ENCODE measurements around the gene C1R. TPM values are rescaled to one million over a fixed set of nuclear protein-coding genes. Genes with fewer than 3 reads are reported as not detected.

C1R gene
- total RNA-seq, 4 donors from 2014 or later: 68.5 to 154 (median 125) TPM

- Histone ChIP-seq H3K9me3 (no peaks in the 10 kb centered on the region), H3K27me3 (no peaks in the 10 kb centered on the region), H3K4me3 (no peak overlapping the region), H3K36me3 (no peaks in the 10 kb centered on the region), H3K27ac (peak overlapping the region; percentile 69 to 84 (median 75)), H3K4me1 (peaks cover 4 to 38% (median 5%) of the 10 kb centered on the region in 4 donors)
- in situ Hi-C loops (cut with MboI; ENCODE audit: low pct_ligation_motif_present in 1 of 4, low pct_unique_long_range_greater_than_20kb in 1 of 4, low sequenced_read_pairs in 3 of 4) (no loop called here), intact Hi-C loops (cut with DNase I; ENCODE audit: low total_unique reads) (no loop called here)
- DNase-seq: no peak
- WGBS, 2 donors (ENCODE audit: low coverage in 1 of 2): 89% methylated on average over 11 of the region's 11 CpGs; no CpG with 5 or more reads in 1 of the 2 donors
- TF ChIP-seq POLR2AphosphoS5 (IDR thresholded peaks at IDR 0.05) (no peak), CTCF (IDR thresholded peaks at IDR 0.05) (no peak), POLR2A (IDR thresholded peaks at IDR 0.05) (no peak), EP300 (IDR thresholded peaks at IDR 0.05; ENCODE audit: low read depth) (no peak)
Observed at GRCh38 chr12:7089196-7089871, 2.9 kb downstream of the C1R start.

GRCh38 chr12:7083125-7083524 lies 9.1 kb downstream of the C1R start:
- Histone ChIP-seq H3K27me3 (no peaks in the 10 kb centered on the region), H3K27ac (no peak overlapping the region), H3K9me3 (no peaks in the 10 kb centered on the region), H3K4me3 (no peak overlapping the region), H3K4me1 (peaks cover 0 to 11% (median 6%) of the 10 kb centered on the region in 4 donors), H3K36me3 (no peaks in the 10 kb centered on the region)
- DNase-seq: no peak
- TF ChIP-seq CTCF (IDR thresholded peaks at IDR 0.05): no peak
- no peak for TF ChIP-seq POLR2AphosphoS5 (IDR thresholded peaks at IDR 0.05)
- TF ChIP-seq EP300 (IDR thresholded peaks at IDR 0.05; ENCODE audit: low read depth): no peak
- TF ChIP-seq POLR2A (IDR thresholded peaks at IDR 0.05): no peak
- in situ Hi-C loops (cut with MboI; ENCODE audit: low pct_ligation_motif_present in 1 of 4, low pct_unique_long_range_greater_than_20kb in 1 of 4, low sequenced_read_pairs in 3 of 4): no loop called here
- intact Hi-C loops (cut with DNase I; ENCODE audit: low total_unique reads): no loop called here

- Histone ChIP-seq H3K4me3 (no peak overlapping the region), H3K27me3 (no peaks in the 10 kb centered on the region), H3K9me3 (no peaks in the 10 kb centered on the region), H3K36me3 (no peaks in the 10 kb centered on the region), H3K27ac (peak overlapping the region; percentile 64 to 86 (median 78)), H3K4me1 (peaks cover 0 to 11% (median 6%) of the 10 kb centered on the region in 4 donors)
- TF ChIP-seq POLR2AphosphoS5 (IDR thresholded peaks at IDR 0.05) (no peak), POLR2A (IDR thresholded peaks at IDR 0.05) (no peak), CTCF (IDR thresholded peaks at IDR 0.05) (no peak), EP300 (IDR thresholded peaks at IDR 0.05; ENCODE audit: low read depth) (no peak)
- intact Hi-C loops (cut with DNase I; ENCODE audit: low total_unique reads) (no loop called here), in situ Hi-C loops (cut with MboI; ENCODE audit: low pct_ligation_motif_present in 1 of 4, low pct_unique_long_range_greater_than_20kb in 1 of 4, low sequenced_read_pairs in 3 of 4) (no loop called here)
- 60 to 75% methylated on average over 1 to 14 of the region's 14 CpGs for WGBS, 2 donors (ENCODE audit: low coverage in 1 of 2)
- no peak for DNase-seq
Observed at GRCh38 chr12:7081037-7081436, 11.2 kb downstream of the C1R start.

- intact Hi-C loops (cut with DNase I; ENCODE audit: low total_unique reads) (no loop called here), in situ Hi-C loops (cut with MboI; ENCODE audit: low pct_ligation_motif_present in 1 of 4, low pct_unique_long_range_greater_than_20kb in 1 of 4, low sequenced_read_pairs in 3 of 4) (no loop called here)
- H3K4me1 ChIP-seq: peaks cover 0 to 11% (median 6%) of the 10 kb centered on the region in 4 donors
- H3K27me3 ChIP-seq: no peaks in the 10 kb centered on the region
- no peaks in the 10 kb centered on the region for H3K9me3 ChIP-seq
- no peak overlapping the region for H3K4me3 ChIP-seq
- no peaks in the 10 kb centered on the region for H3K36me3 ChIP-seq
- no peak for DNase-seq
- no peak for TF ChIP-seq POLR2AphosphoS5 (IDR thresholded peaks at IDR 0.05)
- TF ChIP-seq POLR2A (IDR thresholded peaks at IDR 0.05): no peak
- TF ChIP-seq CTCF (IDR thresholded peaks at IDR 0.05): no peak
- H3K27ac ChIP-seq: peak overlapping the region; percentile 64 to 86 (median 78)
Observed at GRCh38 chr12:7079826-7080125, 12.5 kb downstream of the C1R start.
